ENCODE measurements around the gene IL22RA1.

The IL22RA1 gene

GRCh38 chr1:24136956-24137539 is 5.9 kb downstream of the IL22RA1 start:
- DNase-seq: no peak

- DNase-seq: no peak
Measured at GRCh38 chr1:24134376-24134775, 8.6 kb downstream of the IL22RA1 start.

GRCh38 chr1:24133819-24134218 is 9.1 kb downstream of the IL22RA1 start:
- no peak for DNase-seq

GRCh38 chr1:24130385-24130784 is 12.6 kb downstream of the IL22RA1 start:
- no peak for DNase-seq

- no peak for DNase-seq
Measured at GRCh38 chr1:24127801-24128363, 15.1 kb downstream of the IL22RA1 start.

DNA sequence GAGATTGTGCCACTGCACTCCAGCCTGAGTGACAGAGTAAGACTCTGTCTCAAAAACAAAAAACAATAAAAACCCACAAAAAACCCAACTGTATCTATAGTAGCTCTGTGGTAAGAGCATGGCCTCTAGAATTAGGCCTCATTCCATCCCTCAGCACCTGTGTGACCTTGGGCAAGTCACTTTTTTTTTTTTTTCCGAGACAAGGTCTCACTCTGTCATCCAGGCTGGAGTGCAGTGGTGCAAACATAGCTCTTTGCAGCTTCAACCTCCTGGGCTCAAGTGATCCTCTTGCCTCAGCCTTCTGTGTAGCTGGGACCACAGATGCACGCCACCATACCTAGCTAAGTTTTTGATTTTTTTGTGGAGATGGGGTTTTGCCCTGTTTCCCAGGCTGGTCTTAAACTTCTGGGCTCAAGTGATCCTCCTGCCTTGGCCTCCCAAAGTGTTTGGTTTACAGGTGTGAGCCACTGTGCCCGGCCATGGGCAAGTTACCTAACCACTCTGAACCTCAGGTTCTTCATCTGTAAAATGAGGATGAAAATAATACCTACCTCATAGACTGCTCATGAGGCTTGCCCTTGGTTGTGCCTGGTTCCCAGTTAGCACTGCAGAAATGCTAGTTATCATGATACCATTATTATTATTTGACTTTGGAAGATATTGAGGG is 15.7 kb downstream of the IL22RA1 start:
- DNase-seq: no peak

GRCh38 chr1:24126672-24127023 is 16.3 kb downstream of the IL22RA1 start:
- no peak for DNase-seq

DNA sequence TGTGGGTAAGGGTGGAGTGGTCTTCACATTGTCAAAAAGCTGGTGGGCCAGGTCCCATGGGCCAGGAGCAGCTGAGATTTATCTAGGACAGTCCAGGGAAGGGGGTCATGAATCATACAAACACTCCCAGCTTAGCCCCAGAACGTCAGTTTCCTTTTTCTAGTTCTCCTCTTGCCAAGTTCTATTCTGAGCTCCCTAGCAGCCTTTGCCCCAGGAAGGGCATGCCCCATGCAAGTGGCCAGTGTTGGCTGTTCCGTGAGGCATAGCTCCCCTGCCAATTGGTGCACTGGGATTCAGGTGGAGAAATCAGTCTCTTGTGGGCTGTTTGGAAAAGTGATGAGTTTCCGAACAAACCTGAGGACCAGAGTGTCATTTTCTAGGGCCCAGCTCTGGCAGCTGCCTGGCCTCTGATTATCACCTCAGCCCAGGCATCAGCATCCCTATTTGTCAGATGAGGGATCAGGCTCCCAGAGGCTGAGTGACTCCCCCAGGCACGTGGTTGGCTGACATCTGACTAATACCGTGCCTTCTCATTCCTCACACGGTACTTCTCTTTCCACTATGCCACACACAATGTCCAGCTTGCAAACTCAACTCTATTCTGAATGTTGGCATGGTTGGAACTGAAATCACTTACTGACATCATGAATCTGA is 16.8 kb downstream of the IL22RA1 start:
- DNase-seq: no peak

DNA sequence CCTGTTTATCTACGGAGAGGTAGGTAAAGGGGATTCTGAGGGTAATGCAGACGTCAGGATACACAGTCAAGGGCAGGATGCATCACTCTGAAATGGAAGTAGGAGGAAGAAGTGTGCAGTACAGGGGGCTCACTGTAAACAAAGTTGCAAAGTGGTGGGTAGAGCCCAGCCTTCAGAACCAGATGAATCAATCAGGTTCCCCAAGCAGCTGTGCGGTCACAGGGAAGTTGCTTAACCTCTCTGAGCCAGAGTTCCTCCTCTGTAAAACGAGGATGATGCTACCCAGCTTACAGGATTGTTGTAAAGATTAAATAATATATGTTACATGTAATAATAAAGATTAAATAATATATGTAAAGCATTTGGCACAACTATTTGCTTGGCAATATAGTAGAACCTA is 17.5 kb downstream of the IL22RA1 start:
- DNase-seq: no peak

- no peak for DNase-seq
Measured at GRCh38 chr1:24124980-24125379, 18.0 kb downstream of the IL22RA1 start.

GRCh38 chr1:24123611-24124010 is 19.3 kb downstream of the IL22RA1 start:
- no peak for DNase-seq

DNA sequence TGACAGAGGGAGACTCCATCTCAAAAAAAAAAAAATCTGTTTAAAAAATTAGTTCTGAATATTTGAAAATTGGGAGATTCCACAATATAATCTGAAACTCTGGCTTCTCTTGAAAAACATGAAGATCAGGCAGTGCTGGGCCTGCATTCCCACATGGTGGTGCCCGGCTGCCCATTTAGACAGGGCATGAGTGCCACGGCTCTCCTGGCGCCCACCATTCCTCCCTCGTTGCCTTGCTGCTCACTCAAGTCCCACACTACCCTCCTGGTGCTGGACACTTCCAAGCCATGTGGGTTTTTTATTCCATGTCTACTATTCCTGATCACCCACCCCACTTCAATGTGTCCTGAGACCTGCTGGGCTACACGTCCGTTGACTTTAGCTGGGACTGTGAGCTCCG is 20.2 kb downstream of the IL22RA1 start:
- DNase-seq: no peak

DNA sequence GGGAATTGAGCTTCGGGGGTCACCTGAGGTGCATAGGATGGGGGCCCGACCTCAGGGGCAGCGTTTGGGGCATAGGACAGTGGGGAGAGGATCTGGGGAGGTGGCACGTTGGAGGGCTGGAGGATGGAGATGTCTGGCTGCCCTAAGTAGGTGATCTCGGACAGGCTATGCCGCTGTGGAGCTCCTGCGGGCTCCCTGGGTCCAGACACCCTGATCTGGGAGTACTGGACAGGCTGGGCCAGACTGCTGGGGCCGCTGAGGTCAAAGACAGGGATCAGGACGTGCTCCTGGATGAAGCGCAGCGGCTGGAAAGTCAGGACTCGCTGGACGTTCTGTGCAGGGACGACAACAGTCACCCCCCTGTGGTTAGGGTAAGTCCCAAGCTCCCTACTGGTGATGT is 21.5 kb downstream of the IL22RA1 start:
- no peak for DNase-seq

- no peak for DNase-seq
Measured at GRCh38 chr1:24120965-24121364, 22.0 kb downstream of the IL22RA1 start.

- peak; percentile 45 for DNase-seq
Measured at GRCh38 chr1:24119859-24120756, 22.8 kb downstream of the IL22RA1 start.

- no peak for DNase-seq
Measured at GRCh38 chr1:24119489-24119858, 23.5 kb downstream of the IL22RA1 start.

- DNase-seq: peak; percentile 89
Measured at GRCh38 chr1:24118410-24119242, 24.3 kb downstream of the IL22RA1 start.

DNA sequence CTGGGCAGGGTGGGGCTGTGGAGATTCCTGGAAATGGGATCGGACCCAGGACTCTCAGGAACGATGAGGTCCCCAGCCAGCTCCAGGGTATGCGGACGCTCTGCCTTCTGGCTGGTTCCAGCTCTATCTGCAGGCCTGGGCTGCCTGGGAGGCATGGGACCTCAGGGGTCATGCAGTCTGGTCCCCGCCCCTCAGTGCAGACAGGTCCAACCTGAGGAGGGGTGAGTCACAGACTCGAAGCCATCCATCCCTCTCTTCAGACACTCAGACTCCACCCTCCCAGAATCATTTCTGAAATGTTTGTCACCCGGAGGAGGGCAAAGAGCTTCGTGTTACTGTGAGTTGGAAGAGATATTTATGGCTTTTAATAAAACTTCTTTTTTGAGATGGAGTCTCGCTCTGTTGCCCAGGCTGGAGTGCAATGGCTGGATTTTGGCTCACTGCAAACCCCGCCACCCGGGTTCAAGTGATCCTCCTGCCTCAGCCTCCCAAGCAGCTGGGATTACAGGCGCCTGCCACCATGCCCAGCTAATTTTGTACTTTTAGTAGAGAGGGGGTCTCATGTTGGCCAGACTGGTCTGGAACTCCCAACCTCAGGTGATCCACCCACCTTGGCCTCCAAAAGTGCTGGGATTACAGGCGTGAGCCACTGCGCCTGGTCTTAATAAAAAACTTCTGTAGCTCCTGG is 25.1 kb downstream of the IL22RA1 start:
- peak; percentile 53 for DNase-seq

- DNase-seq: no peak
Measured at GRCh38 chr1:24117132-24117531, 25.8 kb downstream of the IL22RA1 start.

- DNase-seq: peak; percentile 42
Measured at GRCh38 chr1:24114753-24115152, 28.2 kb downstream of the IL22RA1 start.

DNA sequence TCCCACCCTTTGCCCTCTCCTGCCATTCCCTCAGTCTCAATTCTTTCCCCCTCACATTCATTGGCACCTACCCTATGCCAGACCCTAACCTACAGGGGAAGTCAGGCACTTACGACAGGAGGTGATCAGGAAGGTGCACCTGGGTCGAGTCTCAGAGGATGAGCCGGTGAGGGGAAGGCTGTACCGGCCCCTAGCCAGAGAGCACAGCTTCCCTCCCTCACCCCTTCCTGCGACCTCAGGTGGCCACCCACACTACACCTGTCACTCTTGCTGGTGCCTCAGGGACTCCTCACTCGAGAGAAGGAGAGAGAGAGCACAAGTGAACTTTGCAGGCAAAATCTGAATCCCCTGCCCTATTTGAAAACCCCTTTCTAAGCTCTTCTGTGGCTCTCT is 29.3 kb downstream of the IL22RA1 start:
- DNase-seq: no peak
